GM19043 (cell line): Measurements from ENCODE around the gene ALG14.
"Not testable (repeated sequence)": the region's sequence is repeated elsewhere in the genome, so short reads cannot be mapped to it uniquely, and the experiment has no call there.

ENCODE experiments used
- ATAC-seq: cut with Tn5 transposase; IDR thresholded peaks from one replicate; pipeline ENCODE4 v1.9.1; 2021; ENCODE audit warnings: low read depth; ENCODE audit not compliant: unreplicated experiment

Gene ALG14

GRCh38 chr1:94961988-94962387 lies 110.8 kb downstream of the ALG14 start:
- no peak for ATAC-seq

GRCh38 chr1:94961582-94961981 lies 111.2 kb downstream of the ALG14 start:
- ATAC-seq, result no peak

GRCh38 chr1:94958081-94958480 lies 114.7 kb downstream of the ALG14 start:
- ATAC-seq, result no peak

- no peak for ATAC-seq
Observed at GRCh38 chr1:94955767-94956632, 116.8 kb downstream of the ALG14 start.

- no peak for ATAC-seq
Observed at GRCh38 chr1:94954263-94955220, 118.2 kb downstream of the ALG14 start.

- no peak for ATAC-seq
Observed at GRCh38 chr1:94953746-94954145, 119.0 kb downstream of the ALG14 start.

GRCh38 chr1:94953107-94953506 lies 119.6 kb downstream of the ALG14 start:
- ATAC-seq, result no peak

GRCh38 chr1:94952539-94952938 lies 120.2 kb downstream of the ALG14 start:
- no peak for ATAC-seq

- no peak for ATAC-seq
Observed at GRCh38 chr1:94951509-94952208, 121.1 kb downstream of the ALG14 start.

- ATAC-seq, result no peak
Observed at GRCh38 chr1:94951046-94951445, 121.7 kb downstream of the ALG14 start.

- no peak for ATAC-seq
Observed at GRCh38 chr1:94949681-94950661, 122.8 kb downstream of the ALG14 start.

GRCh38 chr1:94947437-94947836 lies 125.3 kb downstream of the ALG14 start:
- no peak for ATAC-seq

GRCh38 chr1:94946886-94947285 lies 125.9 kb downstream of the ALG14 start:
- ATAC-seq, result no peak

GRCh38 chr1:94942171-94943128 lies 130.3 kb downstream of the ALG14 start:
- ATAC-seq, result no peak

GRCh38 chr1:94941480-94941879 lies 131.3 kb downstream of the ALG14 start:
- ATAC-seq, result not testable (repeated sequence)

GRCh38 chr1:94940738-94941137 lies 132.0 kb downstream of the ALG14 start:
- no peak for ATAC-seq

GRCh38 chr1:94937820-94938219 lies 134.9 kb downstream of the ALG14 start:
- ATAC-seq, result no peak

- no peak for ATAC-seq
Observed at GRCh38 chr1:94936861-94937620, 135.7 kb downstream of the ALG14 start.
